HCT116 (cell line): ENCODE data around the gene ANKDD1A. TPM values are rescaled to one million over a fixed set of nuclear protein-coding genes. Genes with fewer than 3 reads are reported as not detected.

Experiments used
- ATAC-seq: fragments of 200-7000 bp; cut with Tn5 transposase; 2 replicates; pipeline ENCODE4 v1.9.1; 2020; ENCODE audit warnings: mild to moderate bottlenecking, moderate library complexity
- BruUV-seq: library from RNA; stranded (reverse); fragments of 400-500 nt; replicated peaks from 2 replicates; lab custom pipeline; 2021; lab: Mats Ljungman, UMichigan
- CTCF ChIA-PET: fragments of 300-600 bp; sonication (Branson Sonifier 250); formaldehyde crosslinking; loops from one replicate; lab custom pipeline; 2021; ENCODE audit warnings: antibody characterized with exemption; lab: Charles Lee
- POLR2A ChIA-PET: fragments of 300-600, 350-600 bp; sonication (Branson Sonifier 250); formaldehyde crosslinking; loops from one replicate; lab custom pipeline; 2021; ENCODE audit warnings: antibody characterized with exemption; lab: Charles Lee
- RAD21 ChIA-PET, 2 experiments: fragments of 300-600 bp; sonication (Branson Sonifier 250); formaldehyde crosslinking; loops; one replicate each; lab custom pipeline; 2023; ENCODE audit warnings: low total read pairs in 2 of 2; ENCODE audit not compliant: uncharacterized antibody in 2 of 2, unreplicated experiment in 2 of 2, low non-redundant PET in 1 of 2; lab: Charles Lee
- DNase-seq: peaks from one replicate; pipeline ENCODE4 v3.0.0-alpha.2; 2010; ENCODE audit warnings: low read depth, low spot score
- H2AFZ ChIP-seq: fragments of 200-600 bp; shearing (Covaris generic), sonication (generic); 2 replicates; pipeline ENCODE4 v1.6.1; 2017; ENCODE audit warnings: low read depth, mixed run types, mixed read lengths, antibody characterized with exemption, low read length; ENCODE audit not compliant: poor library complexity, severe bottlenecking
- H3K27ac ChIP-seq: 2 replicates; pipeline ENCODE4 v1.5.1; 2012; ENCODE audit warnings: low read depth, low read length
- H3K27me3 ChIP-seq: fragments of 200-600 bp; sonication (generic); 2 replicates; pipeline ENCODE4 v1.6.1; 2016; ENCODE audit warnings: mixed run types, low read length, mixed read lengths; ENCODE audit not compliant: insufficient read depth
- H3K36me3 ChIP-seq, 2 experiments: fragments of 200-500 bp in 1 of 2; fragments of 200-600 bp in 1 of 2; sonication (Bioruptor generic) in 1 of 2; sonication (generic) in 1 of 2; 2 replicates each; pipeline versions ENCODE4 v1.5.1 to v1.6.1; 2014 to 2016; ENCODE audit warnings: low read length in 2 of 2, inconsistent platforms in 1 of 2, mixed read lengths in 1 of 2, mixed run types in 1 of 2; ENCODE audit not compliant: insufficient read depth in 2 of 2, control insufficient read depth in 1 of 2
- H3K4me1 ChIP-seq, 2 experiments: fragments of 200-600 bp in 1 of 2; sonication (generic) in 1 of 2; 2 replicates each; pipeline versions ENCODE4 v1.5.1 to v1.6.1; 2012 to 2017; ENCODE audit warnings: low read length in 2 of 2, inconsistent platforms in 1 of 2, mild to moderate bottlenecking in 1 of 2, mixed read lengths in 1 of 2, mixed run types in 1 of 2, moderate library complexity in 1 of 2; ENCODE audit not compliant: insufficient read depth in 2 of 2, control insufficient read depth in 1 of 2
- H3K4me2 ChIP-seq: fragments of 200-600 bp; sonication (generic); 2 replicates; pipeline ENCODE4 v1.6.1; 2017; ENCODE audit warnings: mixed run types, low read length, mixed read lengths
- H3K4me3 ChIP-seq, 2 experiments: fragments of 200-600 bp in 1 of 2; sonication (generic) in 1 of 2; replicated peaks in 1 of 2; 2 replicates each; pipeline ENCODE4 v1.5.1; 2011 to 2016; ENCODE audit warnings: low read length in 2 of 2, control low read depth in 1 of 2, low read depth in 1 of 2, mild to moderate bottlenecking in 1 of 2, mixed read lengths in 1 of 2, mixed run types in 1 of 2
- H3K79me2 ChIP-seq: fragments of 200-600 bp; sonication (generic); 2 replicates; pipeline ENCODE4 v1.6.1; 2017; ENCODE audit warnings: mild to moderate bottlenecking, mixed run types, low read length, moderate library complexity, mixed read lengths; ENCODE audit not compliant: insufficient read depth
- H3K9ac ChIP-seq: fragments of 200-600 bp; sonication (generic); 2 replicates; pipeline ENCODE4 v1.6.1; 2016; ENCODE audit warnings: low read length, mixed read lengths
- H3K9me2 ChIP-seq: fragments of 200-600 bp; sonication (generic), shearing (Covaris generic); 2 replicates; pipeline ENCODE4 v1.6.1; 2017; ENCODE audit warnings: mixed run types, mild to moderate bottlenecking, moderate library complexity; ENCODE audit not compliant: insufficient read depth
- H3K9me3 ChIP-seq, 2 experiments: fragments of 200-500 bp in 1 of 2; fragments of 200-600 bp in 1 of 2; sonication (Bioruptor generic) in 1 of 2; sonication (generic) in 1 of 2; 2 replicates each; pipeline ENCODE4 v1.6.1; 2014 to 2017; ENCODE audit warnings: low read length in 2 of 2, mixed read lengths in 2 of 2, inconsistent platforms in 1 of 2, low read depth in 1 of 2, mild to moderate bottlenecking in 1 of 2, mixed run types in 1 of 2, moderate library complexity in 1 of 2; ENCODE audit not compliant: control insufficient read depth in 1 of 2, insufficient read depth in 1 of 2
- H4K20me1 ChIP-seq: fragments of 200-600 bp; sonication (generic), shearing (Covaris generic); 2 replicates; pipeline ENCODE4 v1.6.1; 2017; ENCODE audit warnings: mixed run types, mild to moderate bottlenecking, moderate library complexity; ENCODE audit not compliant: insufficient read depth
- ATF3 ChIP-seq: IDR thresholded peaks from 2 replicates; pipeline ENCODE4 v1.6.1; 2012
- CBX3 ChIP-seq: IDR thresholded peaks from 2 replicates; pipeline ENCODE4 v1.6.1; 2012; ENCODE audit warnings: low read depth
- CTCF ChIP-seq, 3 experiments: fragments of 200-600 bp in 1 of 3; sonication (generic) in 1 of 3; IDR thresholded peaks in 2 of 3; conservative IDR thresholded peaks in 1 of 3; 2 replicates each; pipeline ENCODE4 v1.5.1; 2012 to 2017; ENCODE audit warnings: low read depth in 2 of 3, low read length in 2 of 3, antibody characterized with exemption in 1 of 3, borderline replicate concordance in 1 of 3, control low read depth in 1 of 3, mild to moderate bottlenecking in 1 of 3, mixed read lengths in 1 of 3, mixed run types in 1 of 3, moderate library complexity in 1 of 3; ENCODE audit not compliant: insufficient read depth in 1 of 3
- EGR1 ChIP-seq: IDR thresholded peaks from 2 replicates; pipeline ENCODE4 v1.6.1; 2012; ENCODE audit warnings: low read depth
- EZH2 ChIP-seq: fragments of 200-600 bp; sonication (generic); IDR thresholded peaks from 2 replicates; pipeline ENCODE4 v1.6.1; 2017; ENCODE audit warnings: antibody characterized with exemption, mixed run types
- EZH2phosphoT487 ChIP-seq: fragments of 200-600 bp; IDR thresholded peaks from 2 replicates; pipeline ENCODE4 v1.6.1; 2018; ENCODE audit warnings: antibody characterized with exemption, borderline replicate concordance
- FOSL1 ChIP-seq: IDR thresholded peaks from 2 replicates; pipeline ENCODE4 v1.6.1; 2012; ENCODE audit warnings: low read depth
- JUND ChIP-seq: IDR thresholded peaks from 2 replicates; pipeline ENCODE4 v1.6.1; 2012
- MAX ChIP-seq: IDR thresholded peaks from 2 replicates; pipeline ENCODE4 v1.6.1; 2012
- RAD21 ChIP-seq: IDR thresholded peaks from 2 replicates; pipeline ENCODE4 v1.6.1; 2012; ENCODE audit warnings: low read depth, mild to moderate bottlenecking
- SIN3A ChIP-seq: IDR thresholded peaks from 2 replicates; pipeline ENCODE4 v1.6.1; 2012; ENCODE audit warnings: low read depth
- SP1 ChIP-seq: IDR thresholded peaks from 2 replicates; pipeline ENCODE4 v1.6.1; 2012; ENCODE audit warnings: low read depth
- SRF ChIP-seq: IDR thresholded peaks from 2 replicates; pipeline ENCODE4 v1.6.1; 2012; ENCODE audit warnings: low read depth
- TCF7L2 ChIP-seq: IDR thresholded peaks from 2 replicates; pipeline ENCODE4 v1.7.0; 2011; ENCODE audit warnings: borderline replicate concordance, inconsistent platforms; ENCODE audit not compliant: insufficient read depth, insufficient read length; ENCODE audit errors: extremely low read depth
- YY1 ChIP-seq: IDR thresholded peaks from 2 replicates; pipeline ENCODE4 v1.6.1; 2011; ENCODE audit warnings: low read length, low read depth, moderate library complexity, mild to moderate bottlenecking; ENCODE audit not compliant: insufficient replicate concordance; ENCODE audit errors: extremely low read depth
- ZBTB33 ChIP-seq: IDR thresholded peaks from 2 replicates; pipeline ENCODE4 v1.6.1; 2011; ENCODE audit warnings: mild to moderate bottlenecking, low read length, moderate library complexity; ENCODE audit not compliant: insufficient replicate concordance; ENCODE audit errors: extremely low read depth
- ZFX ChIP-seq: fragments of 450-650 bp; IDR thresholded peaks from 2 replicates; pipeline ENCODE4 v1.6.1; 2017
- ZNF274 ChIP-seq: fragments of 200-500 bp; sonication (Bioruptor generic); IDR thresholded peaks from 2 replicates; pipeline ENCODE4 v1.6.1; 2014; ENCODE audit warnings: mild to moderate bottlenecking, low read depth, low read length, inconsistent platforms
- intact Hi-C: fragments of 100-400 bp; cut with micrococcal nuclease; formaldehyde crosslinking; loops from 2 replicates; pipeline ENCODE4 v1.10.0; 2022
- total RNA-seq: library from RNA; stranded (reverse); gene quantifications from one replicate; pipeline ENCODE4 v1.2.1, GENCODE V29; 2021; ENCODE audit not compliant: unreplicated experiment

The ANKDD1A gene
- total RNA-seq, 1 experiment from 2014 or later = 8.1 TPM

DNA sequence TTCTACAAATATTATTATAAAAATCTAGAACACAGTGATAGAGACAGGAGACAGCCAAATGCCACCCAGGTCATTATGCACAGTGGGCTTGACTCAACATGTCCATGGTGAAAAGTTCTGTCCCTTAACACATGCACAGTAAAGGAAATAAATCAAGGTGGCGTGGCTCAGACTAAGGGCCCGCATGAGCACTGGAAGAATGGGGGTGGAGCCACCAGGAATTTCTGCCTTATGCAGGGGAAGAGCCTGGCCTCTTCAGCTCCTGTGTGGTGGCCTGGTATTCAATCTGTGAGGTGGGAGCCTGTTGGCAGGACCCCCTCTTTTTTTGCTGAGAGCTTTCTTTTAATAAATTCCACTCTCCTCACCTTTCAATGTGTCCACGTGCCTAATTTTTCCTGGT lies 95.2 kb downstream of the ANKDD1A start:
- POLR2A ChIA-PET = no interaction called here
- H3K9me2 ChIP-seq = no peaks in the 10 kb centered on the region

More for the DNA sequence above, 95.2 kb downstream of the ANKDD1A start:
- Histone ChIP-seq H2AFZ (no peak overlapping the region), H3K79me2 (no peaks in the 10 kb centered on the region), H3K27me3 (no peaks in the 10 kb centered on the region), H3K27ac (no peak overlapping the region), H3K36me3 (peaks cover 6 to 7% of the 10 kb centered on the region in 2 experiments; a peak in 3 of 4 replicates), H4K20me1 (no peaks in the 10 kb centered on the region)
- DNase-seq (no peak), ATAC-seq (no peak)
- no TSS peak for BruUV-seq
- CTCF ChIA-PET = no interaction called here
- intact Hi-C loops = no loop called here
- TF ChIP-seq EGR1 (no peak), ZFX (no peak), EZH2phosphoT487 (no peak), RAD21 (no peak), ZBTB33 (no peak), CTCF (IDR thresholded peaks at IDR 0.05 in 2 of 3, conservative IDR thresholded peaks at IDR 0.05 in 1 of 3; ENCODE audit: borderline replicate concordance in 1 of 3, insufficient read depth in 1 of 3, low read depth in 2 of 3, low read length in 2 of 3) (no peak), CBX3 (no peak), EZH2 (no peak), TCF7L2 (no peak), FOSL1 (no peak), JUND (no peak), YY1 (no peak), SIN3A (no peak), SRF (no peak), MAX (no peak), ZNF274 (no peak), SP1 (no peak), ATF3 (no peak)
- TF ChIP-seq, all 23 proteins: peak for 0
- Histone ChIP-seq H3K4me1 (no peaks in the 10 kb centered on the region), H3K4me3 (no peak overlapping the region), H3K9me3 (no peaks in the 10 kb centered on the region), H3K9ac (no peak overlapping the region), H3K4me2 (no peak overlapping the region)
- RAD21 ChIA-PET = no interaction called here
